HG03159 (cell line): ENCODE measurements around the gene KLHDC2.
"Not testable (repeated sequence)": the region's sequence is repeated elsewhere in the genome, so short reads cannot be mapped to it uniquely, and the experiment has no call there.

ENCODE experiments used
- ATAC-seq: cut with Tn5 transposase; IDR thresholded peaks from one replicate; pipeline ENCODE4 v1.9.1; 2021; ENCODE audit warnings: mild to moderate bottlenecking, moderate library complexity; ENCODE audit not compliant: unreplicated experiment

KLHDC2 gene

GRCh38 chr14:49778421-49778820 lies 10.5 kb downstream of the KLHDC2 start:
- ATAC-seq, result no peak

- not testable (repeated sequence) for ATAC-seq
Observed at GRCh38 chr14:49781040-49781439, 13.1 kb downstream of the KLHDC2 start.

GRCh38 chr14:49783394-49784014 lies 15.6 kb downstream of the KLHDC2 start:
- ATAC-seq, result no peak

GRCh38 chr14:49786315-49786714 lies 18.4 kb downstream of the KLHDC2 start:
- no peak for ATAC-seq

GRCh38 chr14:49792618-49793017 lies 24.7 kb downstream of the KLHDC2 start:
- no peak for ATAC-seq

- no peak for ATAC-seq
Observed at GRCh38 chr14:49796025-49796424, 28.1 kb downstream of the KLHDC2 start.

GRCh38 chr14:49808780-49809179 lies 40.8 kb downstream of the KLHDC2 start:
- no peak for ATAC-seq

GRCh38 chr14:49816118-49816517 lies 48.2 kb downstream of the KLHDC2 start:
- not testable (repeated sequence) for ATAC-seq

GRCh38 chr14:49816844-49817243 lies 48.9 kb downstream of the KLHDC2 start:
- no peak for ATAC-seq

- ATAC-seq, result no peak
Observed at GRCh38 chr14:49820176-49820575, 52.2 kb downstream of the KLHDC2 start.

GRCh38 chr14:49828640-49829039 lies 60.7 kb downstream of the KLHDC2 start:
- no peak for ATAC-seq
